OCI-LY7 (cell line): ENCODE data around the gene IER5L.

ENCODE experiments used
- CTCF ChIP-seq: fragments of 200-600 bp; sonication (generic); conservative IDR thresholded peaks from 2 replicates; pipeline ENCODE4 v1.5.1; 2014; ENCODE audit warnings: mild to moderate bottlenecking, antibody characterized with exemption, low read length, moderate library complexity, mixed read lengths
- EZH2phosphoT487 ChIP-seq: fragments of 200-600 bp; sonication (generic); IDR thresholded peaks from 2 replicates; pipeline ENCODE4 v1.6.1; 2018; ENCODE audit warnings: low read depth, borderline replicate concordance, mild to moderate bottlenecking, mixed run types, antibody characterized with exemption, low read length, moderate library complexity, mixed read lengths

GRCh38 chr9:129204840-129205239 lies 26.8 kb upstream of the IER5L start:
- no peak for TF ChIP-seq CTCF
- TF ChIP-seq EZH2phosphoT487 = no peak
